Osteoblast (primary cell): ENCODE data around the gene ST6GAL1. TPM values are rescaled to one million over a fixed set of nuclear protein-coding genes. Genes with fewer than 3 reads are reported as not detected.

Experiments
- DNase-seq: peaks from one replicate; pipeline ENCODE4 v3.0.0; 2011; ENCODE audit warnings: low spot score, mixed read lengths; ENCODE audit not compliant: insufficient read length; ENCODE audit errors: missing footprints
- H2AFZ ChIP-seq: 2 replicates; pipeline ENCODE4 v1.6.0; 2011; ENCODE audit warnings: mild to moderate bottlenecking, low read length
- H3K27ac ChIP-seq: 2 replicates; pipeline ENCODE4 v1.5.1; 2011; ENCODE audit warnings: mild to moderate bottlenecking, low read depth, low read length, moderate library complexity
- H3K27me3 ChIP-seq: 2 replicates; pipeline ENCODE4 v1.6.0; 2012; ENCODE audit warnings: mild to moderate bottlenecking, control low read depth, inconsistent platforms, low read length, moderate library complexity; ENCODE audit not compliant: insufficient read depth
- H3K36me3 ChIP-seq: 2 replicates; pipeline ENCODE4 v1.5.1; 2011; ENCODE audit warnings: mild to moderate bottlenecking, low read length, control low read depth, moderate library complexity; ENCODE audit not compliant: insufficient read depth
- H3K4me1 ChIP-seq: 2 replicates; pipeline ENCODE4 v1.5.1; 2011; ENCODE audit warnings: mild to moderate bottlenecking, low read length, control low read depth, moderate library complexity; ENCODE audit not compliant: insufficient read depth
- H3K4me2 ChIP-seq: 2 replicates; pipeline ENCODE4 v1.6.0; 2011; ENCODE audit warnings: mild to moderate bottlenecking, low read length; ENCODE audit not compliant: insufficient read depth
- H3K4me3 ChIP-seq: fragments of 200-600 bp; sonication (generic); 3 replicates; pipeline ENCODE4 v1.5.1; 2012; ENCODE audit warnings: mild to moderate bottlenecking, low read length, inconsistent platforms; ENCODE audit not compliant: insufficient read depth
- H3K79me2 ChIP-seq: 2 replicates; pipeline ENCODE4 v1.6.0; 2012; ENCODE audit warnings: mild to moderate bottlenecking, low read length, control low read depth, inconsistent platforms; ENCODE audit not compliant: insufficient read depth
- H3K9me3 ChIP-seq: 2 replicates; pipeline ENCODE4 v1.5.1; 2011; ENCODE audit warnings: low read depth, low read length, control low read depth
- H4K20me1 ChIP-seq: 2 replicates; pipeline ENCODE4 v1.6.0; 2012; ENCODE audit warnings: mild to moderate bottlenecking, low read length, control low read depth; ENCODE audit not compliant: insufficient read depth
- total RNA-seq: library from RNA; depleted of rRNA; stranded (reverse); fragments of >200 nt; gene quantifications from 2 replicates; pipeline ENCODE4 v1.2.3, GENCODE V29; 2012
- TF ChIP-seq, protein P1 (sequence below): IDR thresholded peaks from 2 replicates; pipeline ENCODE4 v1.5.1; 2011; ENCODE audit warnings: mild to moderate bottlenecking, low read depth, low read length, moderate library complexity; ENCODE audit errors: extremely low read depth

The ST6GAL1 gene
- total RNA-seq, 1 donor, result 8.0 TPM

DNA sequence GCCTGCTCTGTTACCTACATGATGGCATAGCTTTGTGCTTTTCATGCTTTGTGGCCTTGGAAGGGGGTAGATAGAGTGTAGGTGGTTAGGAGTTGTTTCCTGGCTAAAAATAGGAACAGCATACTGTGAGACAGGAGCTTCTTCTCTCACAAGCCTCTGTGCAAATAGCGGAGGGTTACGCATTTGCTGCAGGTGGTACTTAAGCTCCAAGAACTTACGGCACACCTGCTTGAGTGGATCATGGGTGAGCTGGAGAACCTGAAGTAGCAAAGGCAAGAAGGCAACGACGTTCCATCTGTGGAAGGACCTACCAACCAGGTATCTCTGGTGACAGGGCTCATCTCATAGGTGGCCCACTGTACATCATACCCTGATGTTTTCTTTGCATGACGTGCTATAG lies 66.0 kb downstream of the ST6GAL1 start:
- H3K36me3 ChIP-seq, result no peaks in the 10 kb centered on the region
- TF ChIP-seq, protein P1, sequence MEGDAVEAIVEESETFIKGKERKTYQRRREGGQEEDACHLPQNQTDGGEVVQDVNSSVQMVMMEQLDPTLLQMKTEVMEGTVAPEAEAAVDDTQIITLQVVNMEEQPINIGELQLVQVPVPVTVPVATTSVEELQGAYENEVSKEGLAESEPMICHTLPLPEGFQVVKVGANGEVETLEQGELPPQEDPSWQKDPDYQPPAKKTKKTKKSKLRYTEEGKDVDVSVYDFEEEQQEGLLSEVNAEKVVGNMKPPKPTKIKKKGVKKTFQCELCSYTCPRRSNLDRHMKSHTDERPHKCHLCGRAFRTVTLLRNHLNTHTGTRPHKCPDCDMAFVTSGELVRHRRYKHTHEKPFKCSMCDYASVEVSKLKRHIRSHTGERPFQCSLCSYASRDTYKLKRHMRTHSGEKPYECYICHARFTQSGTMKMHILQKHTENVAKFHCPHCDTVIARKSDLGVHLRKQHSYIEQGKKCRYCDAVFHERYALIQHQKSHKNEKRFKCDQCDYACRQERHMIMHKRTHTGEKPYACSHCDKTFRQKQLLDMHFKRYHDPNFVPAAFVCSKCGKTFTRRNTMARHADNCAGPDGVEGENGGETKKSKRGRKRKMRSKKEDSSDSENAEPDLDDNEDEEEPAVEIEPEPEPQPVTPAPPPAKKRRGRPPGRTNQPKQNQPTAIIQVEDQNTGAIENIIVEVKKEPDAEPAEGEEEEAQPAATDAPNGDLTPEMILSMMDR, result no peak
- no peaks in the 10 kb centered on the region for H4K20me1 ChIP-seq
- H3K4me3 ChIP-seq, result no peak overlapping the region
- no peak overlapping the region for H3K27ac ChIP-seq
- DNase-seq, result no peak
- no peaks in the 10 kb centered on the region for H3K27me3 ChIP-seq
- H2AFZ ChIP-seq, result no peak overlapping the region
- H3K9me3 ChIP-seq, result no peaks in the 10 kb centered on the region
- no peaks in the 10 kb centered on the region for H3K4me1 ChIP-seq
- no peaks in the 10 kb centered on the region for H3K79me2 ChIP-seq
- no peak overlapping the region for H3K4me2 ChIP-seq

- Histone ChIP-seq H3K79me2 (no peaks in the 10 kb centered on the region), H4K20me1 (no peaks in the 10 kb centered on the region), H2AFZ (no peak overlapping the region), H3K27me3 (no peaks in the 10 kb centered on the region), H3K27ac (no peak overlapping the region), H3K9me3 (no peaks in the 10 kb centered on the region), H3K4me3 (no peak overlapping the region), H3K4me1 (no peaks in the 10 kb centered on the region), H3K4me2 (no peak overlapping the region), H3K36me3 (no peaks in the 10 kb centered on the region)
- no peak for DNase-seq
- TF ChIP-seq, protein P1, result no peak
Measured at GRCh38 chr3:186997061-186997460, 66.7 kb downstream of the ST6GAL1 start.

- H3K9me3 ChIP-seq, result no peaks in the 10 kb centered on the region
- H2AFZ ChIP-seq, result no peak overlapping the region
- no peaks in the 10 kb centered on the region for H4K20me1 ChIP-seq
- H3K79me2 ChIP-seq, result no peaks in the 10 kb centered on the region
- H3K4me1 ChIP-seq, result no peaks in the 10 kb centered on the region
- H3K4me3 ChIP-seq, result no peak overlapping the region
- no peaks in the 10 kb centered on the region for H3K36me3 ChIP-seq
- H3K27me3 ChIP-seq, result no peaks in the 10 kb centered on the region
- H3K4me2 ChIP-seq, result no peak overlapping the region
- TF ChIP-seq, protein P1, result no peak
- DNase-seq, result no peak
- H3K27ac ChIP-seq, result no peak overlapping the region
Measured at GRCh38 chr3:186997473-186997939, 67.2 kb downstream of the ST6GAL1 start.

DNA sequence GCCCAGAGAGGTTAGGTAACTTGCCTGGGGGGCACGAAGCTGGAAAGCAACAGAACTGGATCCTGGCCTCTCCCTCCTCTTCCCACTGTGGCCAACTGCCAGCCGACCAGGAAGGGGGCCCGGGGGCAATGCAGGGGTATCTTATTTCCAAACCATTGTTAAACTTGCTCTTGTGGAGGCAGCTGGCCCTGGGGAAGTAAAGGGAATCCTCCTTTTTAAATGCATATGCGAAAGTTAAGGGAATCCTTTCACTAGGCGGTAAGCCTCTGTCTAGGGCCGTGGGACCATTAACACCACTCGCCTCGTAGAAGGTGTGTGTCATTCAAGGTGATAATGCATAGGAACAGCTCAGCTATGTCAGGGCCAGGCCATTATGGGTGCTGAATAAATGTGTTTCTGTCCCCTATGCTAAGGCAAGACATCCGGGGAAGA lies 68.6 kb downstream of the ST6GAL1 start:
- Histone ChIP-seq H2AFZ (no peak overlapping the region), H3K27ac (no peak overlapping the region), H3K9me3 (no peaks in the 10 kb centered on the region), H4K20me1 (no peaks in the 10 kb centered on the region), H3K27me3 (no peaks in the 10 kb centered on the region), H3K4me1 (no peaks in the 10 kb centered on the region), H3K4me2 (no peak overlapping the region), H3K4me3 (no peak overlapping the region), H3K36me3 (no peaks in the 10 kb centered on the region), H3K79me2 (no peaks in the 10 kb centered on the region)
- no peak for DNase-seq
- TF ChIP-seq, protein P1, result no peak
